ENCODE data around the gene LIN37.

DNA sequence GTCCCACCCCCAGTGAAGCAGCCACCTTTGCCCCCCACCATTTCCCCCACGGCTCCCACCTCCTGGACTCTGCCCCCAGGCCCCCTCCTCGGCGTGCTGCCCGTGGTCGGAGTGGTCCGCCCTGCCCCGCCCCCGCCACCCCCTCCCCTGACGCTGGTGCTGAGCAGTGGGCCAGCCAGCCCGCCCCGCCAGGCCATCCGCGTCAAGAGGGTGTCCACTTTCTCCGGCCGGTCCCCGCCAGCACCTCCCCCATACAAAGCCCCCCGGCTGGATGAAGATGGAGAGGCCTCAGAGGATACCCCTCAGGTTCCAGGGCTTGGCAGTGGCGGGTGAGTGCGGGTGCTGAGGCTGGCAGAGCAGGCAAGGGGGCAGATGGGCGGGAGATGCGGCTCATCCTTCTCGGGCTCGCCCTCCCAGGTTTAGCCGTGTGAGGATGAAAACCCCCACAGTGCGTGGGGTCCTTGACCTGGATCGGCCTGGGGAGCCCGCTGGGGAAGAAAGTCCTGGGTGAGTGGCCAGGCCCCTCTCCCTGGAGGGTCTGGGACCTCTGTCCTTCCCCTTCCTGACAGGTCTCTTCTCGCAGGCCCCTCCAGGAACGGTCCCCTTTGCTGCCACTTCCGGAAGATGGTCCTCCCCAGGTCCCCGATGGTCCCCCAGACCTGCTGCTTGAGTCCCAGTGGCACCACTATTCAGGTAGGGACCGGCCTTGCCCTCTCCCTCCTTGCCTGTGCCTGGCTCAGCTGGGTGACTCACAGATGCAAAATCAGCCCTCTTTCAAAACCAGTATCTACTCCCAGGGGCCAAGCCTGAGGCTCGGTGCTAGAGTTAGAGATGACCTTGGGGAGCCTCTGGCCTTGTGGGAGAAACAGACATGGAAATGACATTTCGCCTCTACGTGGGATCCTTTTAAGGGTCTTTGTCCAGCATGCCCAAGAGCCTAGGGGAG, 14.9 kb upstream of the LIN37 start:
- TF ChIP-seq, protein P1, sequence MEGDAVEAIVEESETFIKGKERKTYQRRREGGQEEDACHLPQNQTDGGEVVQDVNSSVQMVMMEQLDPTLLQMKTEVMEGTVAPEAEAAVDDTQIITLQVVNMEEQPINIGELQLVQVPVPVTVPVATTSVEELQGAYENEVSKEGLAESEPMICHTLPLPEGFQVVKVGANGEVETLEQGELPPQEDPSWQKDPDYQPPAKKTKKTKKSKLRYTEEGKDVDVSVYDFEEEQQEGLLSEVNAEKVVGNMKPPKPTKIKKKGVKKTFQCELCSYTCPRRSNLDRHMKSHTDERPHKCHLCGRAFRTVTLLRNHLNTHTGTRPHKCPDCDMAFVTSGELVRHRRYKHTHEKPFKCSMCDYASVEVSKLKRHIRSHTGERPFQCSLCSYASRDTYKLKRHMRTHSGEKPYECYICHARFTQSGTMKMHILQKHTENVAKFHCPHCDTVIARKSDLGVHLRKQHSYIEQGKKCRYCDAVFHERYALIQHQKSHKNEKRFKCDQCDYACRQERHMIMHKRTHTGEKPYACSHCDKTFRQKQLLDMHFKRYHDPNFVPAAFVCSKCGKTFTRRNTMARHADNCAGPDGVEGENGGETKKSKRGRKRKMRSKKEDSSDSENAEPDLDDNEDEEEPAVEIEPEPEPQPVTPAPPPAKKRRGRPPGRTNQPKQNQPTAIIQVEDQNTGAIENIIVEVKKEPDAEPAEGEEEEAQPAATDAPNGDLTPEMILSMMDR (conservative IDR thresholded peaks at IDR 0.05; ENCODE audit: low read depth in 2 of 2), result no peak
- no peak for TF ChIP-seq JUNB (IDR thresholded peaks at IDR 0.05; ENCODE audit: unreplicated experiment)
- no peak for TF ChIP-seq REST (IDR thresholded peaks at IDR 0.05; ENCODE audit: unreplicated experiment)

Measured in GM23338 (cell line).